Adipocyte (in vitro differentiated cells): ENCODE measurements around the gene ANO4.
"Not testable (repeated sequence)": the region's sequence is repeated elsewhere in the genome, so short reads cannot be mapped to it uniquely, and the experiment has no call there.

Experiments
- DNase-seq: peaks from one replicate; pipeline ENCODE4 v3.0.0-alpha.2; 2015; ENCODE audit warnings: low read depth
- H3K27me3 ChIP-seq: replicated peaks from 2 replicates; pipeline ENCODE4 v1.7.0; 2013; ENCODE audit warnings: mild to moderate bottlenecking, low read length, moderate library complexity; ENCODE audit not compliant: control insufficient read depth, insufficient read depth
- H3K36me3 ChIP-seq: 2 replicates; pipeline ENCODE4 v1.7.0; 2013; ENCODE audit warnings: low read length, mild to moderate bottlenecking, moderate library complexity; ENCODE audit not compliant: control insufficient read depth, insufficient read depth, severe bottlenecking
- H3K4me1 ChIP-seq: 2 replicates; pipeline ENCODE4 v1.7.0; 2013; ENCODE audit warnings: mild to moderate bottlenecking, low read length, moderate library complexity; ENCODE audit not compliant: control insufficient read depth, insufficient read depth
- H3K4me3 ChIP-seq: 2 replicates; pipeline ENCODE4 v1.7.0; 2013; ENCODE audit warnings: mild to moderate bottlenecking, low read length, moderate library complexity
- H3K9ac ChIP-seq: 2 replicates; pipeline ENCODE4 v1.7.0; 2013; ENCODE audit warnings: mild to moderate bottlenecking, low read length, moderate library complexity
- H3K9me3 ChIP-seq: 2 replicates; pipeline ENCODE4 v1.7.0; 2013; ENCODE audit warnings: mild to moderate bottlenecking, low read length, moderate library complexity; ENCODE audit not compliant: control insufficient read depth

ANO4 gene

GRCh38 chr12:100913872-100914592 is 119.5 kb downstream of the ANO4 start:
- H3K9ac ChIP-seq = peak overlapping the region; percentile 9
- H3K4me3 ChIP-seq = peak overlapping the region; percentile 42
- DNase-seq = no peak
- no peaks in the 10 kb centered on the region for H3K36me3 ChIP-seq
- H3K27me3 ChIP-seq = no peaks in the 10 kb centered on the region
- peaks cover 18% of the 10 kb centered on the region for H3K4me1 ChIP-seq
- H3K9me3 ChIP-seq = no peaks in the 10 kb centered on the region

DNA sequence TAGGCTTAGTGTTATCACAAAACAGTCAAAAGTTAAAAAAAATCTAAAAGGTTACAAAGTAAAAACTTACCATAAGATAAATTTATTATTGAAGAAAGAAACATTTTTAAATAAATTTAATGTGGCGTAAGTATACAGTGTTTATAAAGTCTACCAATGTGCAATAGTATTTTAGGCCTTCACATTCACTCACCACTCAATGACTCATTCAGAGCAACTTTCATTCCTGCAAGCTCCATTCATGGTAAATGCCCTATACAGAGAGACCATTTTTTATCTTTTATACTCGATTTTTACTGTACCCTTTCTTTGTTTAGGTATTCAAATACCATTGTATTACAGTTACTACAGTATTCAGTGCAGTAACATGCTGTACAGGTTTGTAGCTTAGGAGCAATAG is 124.5 kb downstream of the ANO4 start:
- no peaks in the 10 kb centered on the region for H3K36me3 ChIP-seq
- no peak overlapping the region for H3K4me3 ChIP-seq
- H3K4me1 ChIP-seq = peaks cover 6% of the 10 kb centered on the region
- no peaks in the 10 kb centered on the region for H3K9me3 ChIP-seq
- no peak overlapping the region for H3K9ac ChIP-seq
- no peaks in the 10 kb centered on the region for H3K27me3 ChIP-seq
- no peak for DNase-seq

GRCh38 chr12:100920493-100920892 is 125.9 kb downstream of the ANO4 start:
- Histone ChIP-seq H3K36me3 (no peaks in the 10 kb centered on the region), H3K9me3 (no peaks in the 10 kb centered on the region), H3K4me1 (no peaks in the 10 kb centered on the region), H3K27me3 (no peaks in the 10 kb centered on the region), H3K9ac (no peak overlapping the region), H3K4me3 (no peak overlapping the region)
- DNase-seq = no peak

- Histone ChIP-seq H3K9me3 (no peaks in the 10 kb centered on the region), H3K9ac (no peak overlapping the region), H3K4me1 (peaks cover 5% of the 10 kb centered on the region), H3K27me3 (no peaks in the 10 kb centered on the region), H3K36me3 (no peaks in the 10 kb centered on the region), H3K4me3 (no peak overlapping the region)
- no peak for DNase-seq
These were observed 132.2 kb downstream of the ANO4 start for GRCh38 chr12:100926669-100927248.

- Histone ChIP-seq H3K9ac (no peak overlapping the region), H3K9me3 (no peaks in the 10 kb centered on the region), H3K4me1 (peaks cover 5% of the 10 kb centered on the region), H3K27me3 (no peaks in the 10 kb centered on the region), H3K4me3 (no peak overlapping the region), H3K36me3 (no peaks in the 10 kb centered on the region)
- DNase-seq = peak; percentile 49
These were observed 133.2 kb downstream of the ANO4 start for GRCh38 chr12:100927826-100928225.

GRCh38 chr12:100932571-100932970 is 138.0 kb downstream of the ANO4 start:
- Histone ChIP-seq H3K4me3 (no peak overlapping the region), H3K36me3 (no peaks in the 10 kb centered on the region), H3K4me1 (peaks cover 4% of the 10 kb centered on the region), H3K27me3 (no peaks in the 10 kb centered on the region), H3K9ac (no peak overlapping the region), H3K9me3 (no peaks in the 10 kb centered on the region)
- no peak for DNase-seq

DNA sequence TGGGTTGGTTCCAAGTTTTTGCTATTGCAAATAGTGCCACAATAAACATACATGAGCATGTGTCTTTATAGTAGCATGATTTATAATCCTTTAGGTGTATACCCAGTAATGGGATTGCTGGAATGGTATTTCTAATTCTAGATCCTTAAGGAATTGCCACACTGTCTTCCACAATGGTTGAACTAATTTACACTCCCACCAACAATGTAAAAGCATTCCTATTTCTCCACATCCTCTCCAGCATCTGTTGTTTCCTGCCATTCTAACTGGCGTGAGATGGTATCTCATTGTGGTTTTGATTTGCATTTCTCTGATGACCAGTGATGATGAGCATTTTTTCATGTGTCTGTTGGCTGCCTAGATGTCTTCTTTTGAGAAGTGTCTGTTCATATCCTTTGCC is 139.0 kb downstream of the ANO4 start:
- not testable (repeated sequence) for DNase-seq, H3K27me3 ChIP-seq, H3K4me3 ChIP-seq, H3K9me3 ChIP-seq, H3K36me3 ChIP-seq, H3K9ac ChIP-seq, H3K4me1 ChIP-seq

DNA sequence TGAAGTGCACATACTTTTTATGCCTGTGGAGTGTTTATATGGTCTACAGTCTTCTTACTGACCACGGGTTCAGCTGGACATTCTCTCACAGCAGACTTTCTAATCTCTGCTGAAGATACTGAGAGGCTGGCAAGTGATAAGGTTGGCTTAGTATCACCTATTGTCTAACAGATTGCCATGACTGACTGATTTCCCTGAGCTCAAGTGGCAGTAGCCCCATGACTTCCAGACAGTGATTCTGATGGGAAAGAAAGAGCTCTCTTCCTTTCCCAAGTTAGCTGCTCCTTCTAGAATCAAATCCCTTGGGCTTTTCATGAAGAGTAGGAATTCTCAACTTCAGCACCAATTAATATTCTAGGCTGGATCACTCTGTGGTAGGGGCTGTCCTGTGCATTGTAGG is 141.4 kb downstream of the ANO4 start:
- Histone ChIP-seq H3K4me3 (no peak overlapping the region), H3K27me3 (no peaks in the 10 kb centered on the region), H3K9ac (no peak overlapping the region), H3K9me3 (no peaks in the 10 kb centered on the region), H3K4me1 (no peaks in the 10 kb centered on the region), H3K36me3 (no peaks in the 10 kb centered on the region)
- no peak for DNase-seq

DNA sequence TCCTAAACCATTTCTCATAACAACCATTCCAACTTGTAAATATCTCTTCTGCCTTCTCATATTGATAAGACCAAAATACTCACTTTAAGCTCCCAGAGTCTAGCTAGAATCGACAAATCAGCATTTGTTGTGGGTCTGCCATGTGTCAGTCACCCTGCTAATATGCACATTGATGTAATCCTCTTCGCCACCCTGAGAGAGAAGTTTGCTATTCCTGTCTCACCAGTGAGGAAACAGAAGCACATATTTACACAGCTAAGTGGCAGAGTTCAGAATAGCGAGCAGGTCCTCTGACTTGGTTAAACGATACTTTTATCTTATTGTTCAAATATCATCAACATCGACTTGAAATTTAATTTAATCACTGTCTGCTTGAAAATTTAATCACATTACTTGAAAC is 142.1 kb downstream of the ANO4 start:
- no peak overlapping the region for H3K9ac ChIP-seq
- H3K36me3 ChIP-seq = no peaks in the 10 kb centered on the region
- H3K9me3 ChIP-seq = no peaks in the 10 kb centered on the region
- H3K4me1 ChIP-seq = no peaks in the 10 kb centered on the region
- H3K4me3 ChIP-seq = no peak overlapping the region
- H3K27me3 ChIP-seq = no peaks in the 10 kb centered on the region
- DNase-seq = no peak

DNA sequence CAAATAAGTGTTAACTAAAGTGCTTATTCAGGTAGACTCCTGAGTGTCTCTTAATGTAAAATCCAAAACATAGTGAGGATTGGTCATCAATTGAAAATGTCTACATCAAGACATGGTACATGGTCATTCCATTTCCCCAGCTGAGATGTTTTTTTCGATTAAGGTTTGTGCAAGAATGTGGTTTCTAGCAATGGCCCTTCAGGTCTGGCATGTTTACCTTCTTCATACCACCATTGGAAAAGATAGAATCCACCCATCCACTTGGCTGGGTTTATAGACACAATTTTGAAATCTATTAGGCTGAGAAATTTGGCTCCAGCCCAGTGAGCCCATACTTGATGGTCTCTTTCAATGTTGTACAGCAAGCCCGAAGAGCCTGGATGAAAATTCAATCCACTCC is 145.9 kb downstream of the ANO4 start:
- no peaks in the 10 kb centered on the region for H3K9me3 ChIP-seq
- no peak for DNase-seq
- H3K36me3 ChIP-seq = no peaks in the 10 kb centered on the region
- peaks cover 4% of the 10 kb centered on the region for H3K4me1 ChIP-seq
- no peak overlapping the region for H3K4me3 ChIP-seq
- no peaks in the 10 kb centered on the region for H3K27me3 ChIP-seq
- no peak overlapping the region for H3K9ac ChIP-seq

- Histone ChIP-seq H3K36me3 (no peaks in the 10 kb centered on the region), H3K4me3 (no peak overlapping the region), H3K4me1 (peaks cover 4% of the 10 kb centered on the region), H3K9ac (no peak overlapping the region), H3K27me3 (no peaks in the 10 kb centered on the region), H3K9me3 (no peaks in the 10 kb centered on the region)
- DNase-seq = no peak
These were observed 148.6 kb downstream of the ANO4 start for GRCh38 chr12:100942984-100943749.
